ENCODE data around the gene SGPL1. TPM values are rescaled to one million over a fixed set of nuclear protein-coding genes. Genes with fewer than 3 reads are reported as not detected.

Gene SGPL1
- total RNA-seq, 1 donor from 2014 or later, result 33.1 TPM

GRCh38 chr10:70832221-70832620 is 16.5 kb downstream of the SGPL1 start:
- intact Hi-C loops (cut with DNase I), result no loop called here
- H3K4me1 ChIP-seq, result peaks cover 21% of the 10 kb centered on the region
- H3K4me3 ChIP-seq, result no peak overlapping the region
- TF ChIP-seq POLR2AphosphoS5 (IDR thresholded peaks at IDR 0.05; ENCODE audit: insufficient read depth in 1 of 2, low read depth in 1 of 2), result no peak
- TF ChIP-seq POLR2A (IDR thresholded peaks at IDR 0.05), result no peak
- no peak for TF ChIP-seq CTCF (IDR thresholded peaks at IDR 0.05)
- H3K36me3 ChIP-seq, result no peaks in the 10 kb centered on the region
- no peak for DNase-seq (ENCODE audit: extremely low spot score in 2 of 2)
- no peaks in the 10 kb centered on the region for H3K9me3 ChIP-seq
- H3K27me3 ChIP-seq, result no peaks in the 10 kb centered on the region
- no peak overlapping the region for H3K27ac ChIP-seq

GRCh38 chr10:70832852-70833528 is 17.2 kb downstream of the SGPL1 start:
- Histone ChIP-seq H3K4me3 (no peak overlapping the region), H3K36me3 (no peaks in the 10 kb centered on the region), H3K4me1 (peaks cover 19% of the 10 kb centered on the region), H3K9me3 (no peaks in the 10 kb centered on the region), H3K27me3 (no peaks in the 10 kb centered on the region), H3K27ac (no peak overlapping the region)
- no peak for DNase-seq (ENCODE audit: extremely low spot score in 2 of 2)
- intact Hi-C loops (cut with DNase I), result no loop called here
- no peak for TF ChIP-seq CTCF (IDR thresholded peaks at IDR 0.05)
- no peak for TF ChIP-seq POLR2A (IDR thresholded peaks at IDR 0.05)
- TF ChIP-seq POLR2AphosphoS5 (IDR thresholded peaks at IDR 0.05; ENCODE audit: insufficient read depth in 1 of 2, low read depth in 1 of 2), result no peak

- TF ChIP-seq POLR2AphosphoS5 (IDR thresholded peaks at IDR 0.05; ENCODE audit: insufficient read depth in 1 of 2, low read depth in 1 of 2) (no peak), CTCF (IDR thresholded peaks at IDR 0.05) (no peak), POLR2A (IDR thresholded peaks at IDR 0.05) (no peak)
- no peak for DNase-seq (ENCODE audit: extremely low spot score in 2 of 2)
- Histone ChIP-seq H3K4me3 (no peak overlapping the region), H3K27ac (no peak overlapping the region), H3K9me3 (no peaks in the 10 kb centered on the region), H3K27me3 (no peaks in the 10 kb centered on the region), H3K4me1 (peaks cover 19% of the 10 kb centered on the region), H3K36me3 (no peaks in the 10 kb centered on the region)
- intact Hi-C loops (cut with DNase I), result no loop called here
These were observed 17.9 kb downstream of the SGPL1 start for GRCh38 chr10:70833601-70834000.

- Histone ChIP-seq H3K36me3 (no peaks in the 10 kb centered on the region), H3K4me3 (no peak overlapping the region), H3K9me3 (no peaks in the 10 kb centered on the region), H3K4me1 (peaks cover 15% of the 10 kb centered on the region), H3K27me3 (no peaks in the 10 kb centered on the region), H3K27ac (no peak overlapping the region)
- no peak for DNase-seq (ENCODE audit: extremely low spot score in 2 of 2)
- intact Hi-C loops (cut with DNase I), result no loop called here
- TF ChIP-seq POLR2AphosphoS5 (IDR thresholded peaks at IDR 0.05; ENCODE audit: insufficient read depth in 1 of 2, low read depth in 1 of 2), result no peak
- TF ChIP-seq CTCF (IDR thresholded peaks at IDR 0.05), result no peak
- no peak for TF ChIP-seq POLR2A (IDR thresholded peaks at IDR 0.05)
These were observed 18.3 kb downstream of the SGPL1 start for GRCh38 chr10:70834021-70834420.

GRCh38 chr10:70834441-70835151 is 18.8 kb downstream of the SGPL1 start:
- intact Hi-C loops (cut with DNase I), result no loop called here

More at GRCh38 chr10:70834441-70835151, 18.8 kb downstream of the SGPL1 start:
- H3K27me3 ChIP-seq, result no peaks in the 10 kb centered on the region
- TF ChIP-seq POLR2A (IDR thresholded peaks at IDR 0.05) (no peak), POLR2AphosphoS5 (IDR thresholded peaks at IDR 0.05; ENCODE audit: insufficient read depth in 1 of 2, low read depth in 1 of 2) (no peak), CTCF (IDR thresholded peaks at IDR 0.05) (no peak)
- H3K4me1 ChIP-seq, result peaks cover 10% of the 10 kb centered on the region
- no peaks in the 10 kb centered on the region for H3K36me3 ChIP-seq
- H3K9me3 ChIP-seq, result no peaks in the 10 kb centered on the region
- H3K4me3 ChIP-seq, result no peak overlapping the region
- no peak for DNase-seq (ENCODE audit: extremely low spot score in 2 of 2)
- no peak overlapping the region for H3K27ac ChIP-seq

All from vagina (tissue), 2 donors.